Endothelial cell of umbilical vein (primary cell): ENCODE results near the gene CLEC20A. TPM values are rescaled to one million over a fixed set of nuclear protein-coding genes. Genes with fewer than 3 reads are reported as not detected.

ENCODE experiments used
- BruUV-seq: library from RNA; stranded (reverse); fragments of 400-500 nt; replicated peaks from 2 replicates; lab custom pipeline; 2021; lab: Mats Ljungman, UMichigan
- CTCF ChIA-PET: fragments of 300-600, 350-600 bp; sonication (Branson Sonifier 250); formaldehyde crosslinking; loops from one replicate; lab custom pipeline; 2021; ENCODE audit warnings: antibody characterized with exemption, inconsistent platforms; lab: Charles Lee
- POLR2A ChIA-PET: fragments of 300-600, 350-600 bp; sonication (Branson Sonifier 250); formaldehyde crosslinking; loops from one replicate; lab custom pipeline; 2021; ENCODE audit warnings: antibody characterized with exemption, inconsistent platforms; lab: Charles Lee
- DNase-seq: peaks from one replicate; pipeline ENCODE4 v3.0.0-alpha.2; 2011; ENCODE audit warnings: low read depth, low spot score
- FAIRE-seq: peaks from 2 replicates; lab custom pipeline; 2011; peaks lifted over from hg19 to GRCh38; lab: Jason Lieb, UNC
- H2AFZ ChIP-seq: 2 replicates; pipeline ENCODE4 v1.6.0; 2012; ENCODE audit warnings: low read depth, low read length, control low read depth, inconsistent platforms
- H3K27ac ChIP-seq: 2 replicates; pipeline ENCODE4 v1.5.1; 2011; ENCODE audit warnings: low read depth, mild to moderate bottlenecking, control low read depth, low read length, moderate library complexity; ENCODE audit not compliant: insufficient read depth
- H3K27me3 ChIP-seq, 2 experiments: 2 replicates each; pipeline versions ENCODE4 v1.6.0 to v1.6.1; 2011; ENCODE audit warnings: low read length in 2 of 2, mixed read lengths in 1 of 2; ENCODE audit not compliant: control insufficient read depth in 2 of 2, insufficient read depth in 2 of 2
- H3K36me3 ChIP-seq, 2 experiments: 2 replicates in 1 of 2; 3 replicates in 1 of 2; pipeline ENCODE4 v1.5.1; 2011; ENCODE audit warnings: low read length in 2 of 2, mild to moderate bottlenecking in 1 of 2, moderate library complexity in 1 of 2; ENCODE audit not compliant: control insufficient read depth in 2 of 2, insufficient read depth in 2 of 2; ENCODE audit errors: extremely low read depth in 1 of 2
- H3K4me1 ChIP-seq: 3 replicates; pipeline ENCODE4 v1.5.1; 2011; ENCODE audit warnings: mild to moderate bottlenecking, low read length; ENCODE audit not compliant: control insufficient read depth, insufficient read depth; ENCODE audit errors: extremely low read depth
- H3K4me2 ChIP-seq: 2 replicates; pipeline ENCODE4 v1.6.1; 2011; ENCODE audit warnings: low read length, control low read depth, mixed read lengths; ENCODE audit not compliant: insufficient read depth
- H3K4me3 ChIP-seq, 3 experiments: fragments of 200-600 bp in 1 of 3; sonication (generic), shearing (Covaris generic) in 1 of 3; replicated peaks in 1 of 3; 2 replicates each; pipeline ENCODE4 v1.5.1; 2011 to 2016; ENCODE audit warnings: control low read depth in 3 of 3, low read length in 3 of 3, mild to moderate bottlenecking in 2 of 3, inconsistent platforms in 1 of 3, low read depth in 1 of 3, moderate library complexity in 1 of 3; ENCODE audit not compliant: insufficient read depth in 1 of 3
- H3K79me2 ChIP-seq: 2 replicates; pipeline ENCODE4 v1.6.0; 2012; ENCODE audit warnings: low read length, inconsistent platforms; ENCODE audit not compliant: control insufficient read depth, insufficient read depth
- H3K9ac ChIP-seq: replicated peaks from 2 replicates; pipeline ENCODE3; 2011; ENCODE audit warnings: low read length, control low read depth; ENCODE audit not compliant: insufficient read depth; ENCODE audit errors: extremely low read depth
- H3K9me1 ChIP-seq: replicated peaks from 3 replicates; pipeline ENCODE4 v1.6.0; 2011; ENCODE audit warnings: mild to moderate bottlenecking, low read length; ENCODE audit not compliant: control insufficient read depth, insufficient read depth; ENCODE audit errors: extremely low read depth
- H3K9me3 ChIP-seq: replicated peaks from 2 replicates; pipeline ENCODE4 v1.5.1; 2012; ENCODE audit warnings: low read length, inconsistent platforms; ENCODE audit not compliant: control insufficient read depth, insufficient read depth
- H4K20me1 ChIP-seq: replicated peaks from 2 replicates; pipeline ENCODE3; 2011; ENCODE audit warnings: mild to moderate bottlenecking, low read length; ENCODE audit not compliant: control insufficient read depth, insufficient read depth; ENCODE audit errors: extremely low read depth
- CTCF ChIP-seq, 2 donors: IDR thresholded peaks; 1 replicate in 1 of 2; 2 replicates in 1 of 2; pipeline ENCODE4 v1.5.1; 2011; ENCODE audit warnings: low read length in 2 of 2, mild to moderate bottlenecking in 2 of 2, moderate library complexity in 2 of 2, control low read depth in 1 of 2, inconsistent platforms in 1 of 2, low read depth in 1 of 2; ENCODE audit not compliant: insufficient read depth in 1 of 2; ENCODE audit errors: extremely low read depth in 1 of 2
- EZH2 ChIP-seq: IDR thresholded peaks from 2 replicates; pipeline ENCODE4 v1.6.1; 2012; ENCODE audit warnings: borderline replicate concordance, low read depth, mild to moderate bottlenecking, moderate library complexity, low read length, inconsistent platforms; ENCODE audit not compliant: severe bottlenecking
- FOS ChIP-seq: IDR thresholded peaks from 2 replicates; pipeline ENCODE4 v1.6.1; 2011; ENCODE audit warnings: mild to moderate bottlenecking, low read length, moderate library complexity, borderline replicate concordance; ENCODE audit not compliant: insufficient read depth
- GATA2 ChIP-seq: IDR thresholded peaks from 2 replicates; pipeline ENCODE4 v1.7.0; 2011; ENCODE audit warnings: low read depth, mild to moderate bottlenecking, moderate library complexity, mixed read lengths, low read length; ENCODE audit not compliant: insufficient read length, insufficient read depth
- JUN ChIP-seq: IDR thresholded peaks from 2 replicates; pipeline ENCODE4 v1.6.1; 2011; ENCODE audit warnings: borderline replicate concordance, low read depth; ENCODE audit not compliant: insufficient read length, insufficient read depth
- MYC ChIP-seq: IDR thresholded peaks from one replicate; pipeline ENCODE4 v1.6.1; 2011; ENCODE audit warnings: mild to moderate bottlenecking, low read depth, low read length
- POLR2A ChIP-seq: IDR thresholded peaks from 2 replicates; pipeline ENCODE4 v1.6.1; 2012; ENCODE audit warnings: low read depth, mild to moderate bottlenecking, control low read depth, low read length
- POLR2AphosphoS5 ChIP-seq: IDR thresholded peaks from 2 replicates; pipeline ENCODE4 v1.6.1; 2012; ENCODE audit warnings: low read depth, mild to moderate bottlenecking, control low read depth, low read length, moderate library complexity; ENCODE audit not compliant: insufficient read depth
- dilution Hi-C: fragments of 300-500 bp; cut with MboI; formaldehyde crosslinking; loops from one replicate; pipeline ENCODE4 v1.15.0; 2019; ENCODE audit warnings: low sequenced_read_pairs; ENCODE audit not compliant: extremely low pct_ligation_motif_present
- intact Hi-C: fragments of 100-400 bp; cut with micrococcal nuclease; formaldehyde crosslinking; loops from one replicate; pipeline ENCODE4 v1.10.0; 2022
- polyA plus RNA-seq, 4 experiments: library from polyadenylated mRNA; depleted of rRNA in 3 of 4; stranded (reverse) in 3 of 4; unstranded in 1 of 4; fragments of >200 nt; gene quantifications; 2 replicates each; pipeline versions ENCODE4 v1.2.1 to v1.2.3, GENCODE V29; 2011 to 2012; ENCODE audit warnings: missing spikeins in 1 of 4
- total RNA-seq: library from RNA; stranded (reverse); gene quantifications from 2 replicates; pipeline ENCODE4 v1.2.3, GENCODE V29; 2021
- TF ChIP-seq, protein P1 (sequence below): IDR thresholded peaks from 2 replicates; pipeline ENCODE4 v1.6.1; 2011; ENCODE audit not compliant: insufficient read depth, insufficient read length

The CLEC20A gene
- total and polyA plus RNA-seq, 2 donors (not counting 3 experiments of a cell fraction or from before 2014, with no cell fraction given) = not detected

DNA sequence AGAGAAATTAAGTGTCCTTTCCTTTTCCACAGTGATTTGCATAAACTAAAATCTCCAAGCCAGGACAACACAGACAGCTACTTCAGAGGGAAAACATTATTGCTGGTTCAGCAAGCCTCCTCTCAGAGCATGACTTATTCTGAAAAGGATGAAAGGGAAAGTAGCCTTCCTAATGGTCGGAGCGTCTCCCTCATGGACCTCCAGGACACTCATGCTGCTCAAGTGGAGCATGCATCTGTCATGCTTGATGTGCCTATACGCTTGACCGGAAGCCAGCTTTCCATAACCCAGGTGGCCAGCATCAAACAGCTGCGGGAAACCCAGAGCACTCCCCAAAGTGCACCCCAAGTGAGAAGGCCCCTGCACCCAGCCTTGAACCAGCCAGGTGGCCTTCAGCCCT is 39.1 kb downstream of the CLEC20A start:
- no peak for TF ChIP-seq JUN
- TF ChIP-seq, protein P1, sequence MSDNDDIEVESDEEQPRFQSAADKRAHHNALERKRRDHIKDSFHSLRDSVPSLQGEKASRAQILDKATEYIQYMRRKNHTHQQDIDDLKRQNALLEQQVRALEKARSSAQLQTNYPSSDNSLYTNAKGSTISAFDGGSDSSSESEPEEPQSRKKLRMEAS = no peak
- Histone ChIP-seq H4K20me1 (no peaks in the 10 kb centered on the region), H3K9me1 (no peaks in the 10 kb centered on the region), H3K27me3 (no peaks in the 10 kb centered on the region), H3K9me3 (no peaks in the 10 kb centered on the region), H3K4me3 (no peak overlapping the region), H3K36me3 (peaks cover 0 to 6% of the 10 kb centered on the region in 2 experiments), H3K79me2 (no peaks in the 10 kb centered on the region), H3K9ac (no peak overlapping the region), H3K27ac (no peak overlapping the region), H3K4me2 (no peak overlapping the region), H2AFZ (no peak overlapping the region), H3K4me1 (no peaks in the 10 kb centered on the region)
- dilution Hi-C loops = no loop called here
- no peak for DNase-seq
- CTCF ChIA-PET = no interaction called here
- no TSS peak for BruUV-seq
- intact Hi-C loops = no loop called here
- FAIRE-seq = no peak
- POLR2A ChIA-PET = no interaction called here

DNA sequence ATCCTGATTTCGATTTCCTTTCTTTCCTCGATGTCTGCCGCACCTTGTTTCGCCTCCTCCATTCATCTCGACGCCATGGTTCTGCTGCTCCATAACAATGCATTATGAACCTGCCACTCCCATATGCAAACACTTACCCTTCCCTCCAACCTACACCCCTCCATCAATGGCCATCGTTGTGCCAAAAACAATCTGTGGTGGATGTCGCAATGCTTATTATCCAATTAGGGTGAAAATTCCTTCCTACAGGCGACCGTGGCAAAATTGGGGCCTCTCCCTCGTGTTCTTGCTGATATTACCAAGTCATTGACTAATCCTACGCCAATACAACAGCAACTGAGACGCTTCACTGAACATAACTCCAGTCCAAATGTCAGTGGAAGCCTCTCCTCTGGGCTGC is 40.3 kb downstream of the CLEC20A start:
- H3K9ac ChIP-seq = no peak overlapping the region
- BruUV-seq = no TSS peak
- no peak overlapping the region for H2AFZ ChIP-seq
- TF ChIP-seq JUN (no peak), GATA2 (no peak), EZH2 (no peak), POLR2AphosphoS5 (no peak), MYC (no peak), FOS (no peak), POLR2A (no peak), CTCF (IDR thresholded peaks at IDR 0.05; ENCODE audit: extremely low read depth in 1 of 2, insufficient read depth in 1 of 2, low read depth in 1 of 2, low read length in 2 of 2) (no peak)
- TF ChIP-seq, protein P1 = no peak
- no peak for FAIRE-seq
- dilution Hi-C loops = no loop called here
- no peaks in the 10 kb centered on the region for H3K9me1 ChIP-seq
- H4K20me1 ChIP-seq = no peaks in the 10 kb centered on the region
- no peaks in the 10 kb centered on the region for H3K27me3 ChIP-seq
- ChIA-PET CTCF (no interaction called here), POLR2A (no interaction called here)
- H3K4me3 ChIP-seq = no peak overlapping the region
- no peak overlapping the region for H3K4me2 ChIP-seq
- H3K79me2 ChIP-seq = no peaks in the 10 kb centered on the region
- intact Hi-C loops = no loop called here
- H3K4me1 ChIP-seq = no peaks in the 10 kb centered on the region
- H3K9me3 ChIP-seq = no peaks in the 10 kb centered on the region
- DNase-seq = no peak
- no peak overlapping the region for H3K27ac ChIP-seq
- peaks cover 0 to 6% of the 10 kb centered on the region in 2 experiments for H3K36me3 ChIP-seq
